ENCODE results near the gene C1D. TPM values are rescaled to one million over a fixed set of nuclear protein-coding genes. Genes with fewer than 3 reads are reported as not detected.
A peak's percentile ranks its signal among the peaks of the same experiment; 100 is the strongest.

The C1D gene
- total RNA-seq, 1 donor from 2014 or later, result 21.5 TPM

GRCh38 chr2:68031542-68032160 is 31.2 kb downstream of the C1D start:
- Mint-ChIP-seq H3K9me3 (no peaks in the 10 kb centered on the region), H3K27me3 (peaks cover 3% of the 10 kb centered on the region), H3K4me3 (no peak overlapping the region), H3K36me3 (ENCODE audit: low read depth) (no peaks in the 10 kb centered on the region), H3K27ac (no peak overlapping the region), H3K4me1 (no peaks in the 10 kb centered on the region)
- TF ChIP-seq CTCF (IDR thresholded peaks at IDR 0.05), result no peak
- ChIA-PET POLR2A (no interaction called here), CTCF (interaction anchor here (1.0 to 2.2 kb wide), 3 partner anchors 252 to 1603 kb away, joined by 3 to 9 read pairs (median 4); no protein-coding TSS in a partner anchor)
- DNase-seq, result no peak
- peak; percentile 37 for ATAC-seq (ENCODE audit: low read depth)
- intact Hi-C loops (cut with micrococcal nuclease), result no loop called here

GRCh38 chr2:68031043-68031442 is 31.8 kb downstream of the C1D start:
- TF ChIP-seq CTCF (IDR thresholded peaks at IDR 0.05), result no peak
- intact Hi-C loops (cut with micrococcal nuclease), result no loop called here
- ChIA-PET POLR2A (no interaction called here), CTCF (interaction anchor here (1.0 to 2.2 kb wide), 3 partner anchors 253 to 1602 kb away, joined by 3 to 9 read pairs (median 4); no protein-coding TSS in a partner anchor)
- Mint-ChIP-seq H3K4me3 (no peak overlapping the region), H3K9me3 (no peaks in the 10 kb centered on the region), H3K36me3 (ENCODE audit: low read depth) (no peaks in the 10 kb centered on the region), H3K27ac (no peak overlapping the region), H3K4me1 (no peaks in the 10 kb centered on the region), H3K27me3 (peaks cover 8% of the 10 kb centered on the region)
- DNase-seq (no peak), ATAC-seq (ENCODE audit: low read depth) (no peak)

GRCh38 chr2:68030529-68030928 is 32.3 kb downstream of the C1D start:
- TF ChIP-seq CTCF (IDR thresholded peaks at IDR 0.05), result no peak
- no peak for DNase-seq
- H3K27ac Mint-ChIP-seq, result no peak overlapping the region
- POLR2A ChIA-PET, result no interaction called here
- H3K27me3 Mint-ChIP-seq, result peaks cover 10% of the 10 kb centered on the region
- no peak overlapping the region for H3K4me3 Mint-ChIP-seq
- CTCF ChIA-PET, result interaction anchor here (1.3 kb wide), 1 partner anchor 253 kb away, joined by 4 read pairs; no protein-coding TSS in a partner anchor
- no peaks in the 10 kb centered on the region for H3K4me1 Mint-ChIP-seq
- H3K36me3 Mint-ChIP-seq (ENCODE audit: low read depth), result no peaks in the 10 kb centered on the region
- ATAC-seq (ENCODE audit: low read depth), result no peak
- intact Hi-C loops (cut with micrococcal nuclease), result loop anchor here (1.0 kb wide), 1 partner anchor 297 kb away; no protein-coding TSS in a partner anchor
- no peaks in the 10 kb centered on the region for H3K9me3 Mint-ChIP-seq

GRCh38 chr2:68027959-68028358 is 34.8 kb downstream of the C1D start:
- ChIA-PET CTCF (no interaction called here), POLR2A (no interaction called here)
- no peaks in the 10 kb centered on the region for H3K4me1 Mint-ChIP-seq
- H3K36me3 Mint-ChIP-seq (ENCODE audit: low read depth), result no peaks in the 10 kb centered on the region
- TF ChIP-seq CTCF (IDR thresholded peaks at IDR 0.05), result no peak
- intact Hi-C loops (cut with micrococcal nuclease), result no loop called here
- H3K27me3 Mint-ChIP-seq, result peaks cover 26% of the 10 kb centered on the region
- H3K4me3 Mint-ChIP-seq, result no peak overlapping the region
- ATAC-seq (ENCODE audit: low read depth) (no peak), DNase-seq (no peak)
- no peak overlapping the region for H3K27ac Mint-ChIP-seq
- H3K9me3 Mint-ChIP-seq, result no peaks in the 10 kb centered on the region

- intact Hi-C loops (cut with micrococcal nuclease), result no loop called here
- no peak for ATAC-seq (ENCODE audit: low read depth)
- Mint-ChIP-seq H3K27me3 (peaks cover 31% of the 10 kb centered on the region), H3K4me3 (no peak overlapping the region), H3K9me3 (no peaks in the 10 kb centered on the region), H3K36me3 (ENCODE audit: low read depth) (no peaks in the 10 kb centered on the region), H3K4me1 (no peaks in the 10 kb centered on the region), H3K27ac (no peak overlapping the region)
- no peak for TF ChIP-seq CTCF (IDR thresholded peaks at IDR 0.05)
- CTCF ChIA-PET, result no interaction called here
- POLR2A ChIA-PET, result no interaction called here
- no peak for DNase-seq
Observed at GRCh38 chr2:68024450-68024849, 38.4 kb downstream of the C1D start.

Measured in activated B cell treated with CpG ODN at 0.5 μM for 24 hours (primary cell).